ENCODE measurements around the gene RAB19.

DNA sequence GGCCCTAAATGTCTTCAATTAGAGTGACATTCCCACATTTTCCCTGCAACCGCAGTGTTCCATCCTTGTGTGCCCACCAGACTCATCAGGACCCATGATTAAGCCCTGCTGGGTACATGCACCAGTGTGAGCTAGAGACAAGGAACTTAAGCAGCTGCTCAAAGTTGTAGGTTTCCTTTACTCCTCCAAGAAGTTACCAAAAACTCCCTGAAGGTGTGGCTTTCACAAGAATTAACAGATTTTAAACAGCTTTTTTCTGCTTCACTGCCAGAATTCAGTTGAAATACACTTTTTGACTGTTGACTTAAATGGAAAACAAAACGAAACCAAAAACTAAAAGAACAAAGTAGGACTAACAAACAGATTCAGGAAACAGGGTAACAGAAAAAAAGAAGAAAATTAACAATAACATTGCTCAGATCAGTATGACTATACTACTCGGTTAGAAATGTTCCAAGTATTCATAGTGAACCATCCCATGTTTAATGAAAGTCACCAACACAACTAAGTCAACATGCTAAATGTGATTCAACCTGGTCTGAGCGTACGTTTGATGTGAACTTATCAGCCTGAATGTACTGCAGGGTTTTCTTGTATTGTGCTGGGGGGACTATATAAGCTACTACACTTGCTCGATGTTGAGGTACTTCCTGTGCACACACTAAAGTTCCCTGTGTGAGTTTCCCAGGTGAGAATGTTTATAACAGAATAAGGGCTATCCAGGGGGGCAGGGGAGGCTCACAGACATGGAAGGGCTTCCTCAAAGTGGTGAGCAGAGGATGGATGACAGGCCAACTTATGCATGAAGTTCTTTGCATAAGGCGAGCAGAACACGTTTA is 27.7 kb upstream of the RAB19 start:
- no peak for TF ChIP-seq EZH2 (optimal IDR thresholded peaks at IDR 0.05; ENCODE audit: low read depth, low read length)
- TF ChIP-seq, protein P1, sequence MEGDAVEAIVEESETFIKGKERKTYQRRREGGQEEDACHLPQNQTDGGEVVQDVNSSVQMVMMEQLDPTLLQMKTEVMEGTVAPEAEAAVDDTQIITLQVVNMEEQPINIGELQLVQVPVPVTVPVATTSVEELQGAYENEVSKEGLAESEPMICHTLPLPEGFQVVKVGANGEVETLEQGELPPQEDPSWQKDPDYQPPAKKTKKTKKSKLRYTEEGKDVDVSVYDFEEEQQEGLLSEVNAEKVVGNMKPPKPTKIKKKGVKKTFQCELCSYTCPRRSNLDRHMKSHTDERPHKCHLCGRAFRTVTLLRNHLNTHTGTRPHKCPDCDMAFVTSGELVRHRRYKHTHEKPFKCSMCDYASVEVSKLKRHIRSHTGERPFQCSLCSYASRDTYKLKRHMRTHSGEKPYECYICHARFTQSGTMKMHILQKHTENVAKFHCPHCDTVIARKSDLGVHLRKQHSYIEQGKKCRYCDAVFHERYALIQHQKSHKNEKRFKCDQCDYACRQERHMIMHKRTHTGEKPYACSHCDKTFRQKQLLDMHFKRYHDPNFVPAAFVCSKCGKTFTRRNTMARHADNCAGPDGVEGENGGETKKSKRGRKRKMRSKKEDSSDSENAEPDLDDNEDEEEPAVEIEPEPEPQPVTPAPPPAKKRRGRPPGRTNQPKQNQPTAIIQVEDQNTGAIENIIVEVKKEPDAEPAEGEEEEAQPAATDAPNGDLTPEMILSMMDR (IDR thresholded peaks at IDR 0.05; ENCODE audit: low read length) = no peak

Measured in MM.1S (cell line).